Measurements from ENCODE around the gene ACAN. TPM values are rescaled to one million over a fixed set of nuclear protein-coding genes. Genes with fewer than 3 reads are reported as not detected.

The ACAN gene
- total RNA-seq, 2 donors from 2014 or later, result 1.6 TPM; not detected in 1

DNA sequence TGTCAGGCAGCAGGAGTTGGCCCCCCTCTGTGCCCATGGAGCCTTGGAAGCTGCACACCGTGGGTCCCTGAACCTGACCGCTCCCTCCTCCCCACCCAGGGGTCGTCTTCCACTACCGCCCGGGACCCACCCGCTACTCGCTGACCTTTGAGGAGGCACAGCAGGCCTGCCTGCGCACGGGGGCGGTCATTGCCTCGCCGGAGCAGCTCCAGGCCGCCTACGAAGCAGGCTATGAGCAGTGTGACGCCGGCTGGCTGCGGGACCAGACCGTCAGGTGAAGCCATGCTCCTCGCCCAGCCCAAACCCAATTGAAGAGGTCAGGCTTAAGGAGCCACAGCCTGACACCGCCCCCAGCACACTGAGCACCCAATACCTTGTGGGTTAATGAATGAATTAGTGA lies 43.9 kb downstream of the ACAN start:
- no peak for ATAC-seq

GRCh38 chr15:88848203-88848602 lies 45.0 kb downstream of the ACAN start:
- Histone ChIP-seq H3K4me1 (no peaks in the 10 kb centered on the region), H3K36me3 (replicated peaks in 1 of 2; ENCODE audit: insufficient read depth in 1 of 2, low read depth in 2 of 2) (no peaks in the 10 kb centered on the region), H3K4me3 (no peak overlapping the region), H3K27me3 (no peaks in the 10 kb centered on the region), H3K27ac (no peak overlapping the region), H3K9me3 (no peaks in the 10 kb centered on the region)
- no peak for TF ChIP-seq POLR2A (IDR thresholded peaks at IDR 0.05)
- TF ChIP-seq, protein P1, sequence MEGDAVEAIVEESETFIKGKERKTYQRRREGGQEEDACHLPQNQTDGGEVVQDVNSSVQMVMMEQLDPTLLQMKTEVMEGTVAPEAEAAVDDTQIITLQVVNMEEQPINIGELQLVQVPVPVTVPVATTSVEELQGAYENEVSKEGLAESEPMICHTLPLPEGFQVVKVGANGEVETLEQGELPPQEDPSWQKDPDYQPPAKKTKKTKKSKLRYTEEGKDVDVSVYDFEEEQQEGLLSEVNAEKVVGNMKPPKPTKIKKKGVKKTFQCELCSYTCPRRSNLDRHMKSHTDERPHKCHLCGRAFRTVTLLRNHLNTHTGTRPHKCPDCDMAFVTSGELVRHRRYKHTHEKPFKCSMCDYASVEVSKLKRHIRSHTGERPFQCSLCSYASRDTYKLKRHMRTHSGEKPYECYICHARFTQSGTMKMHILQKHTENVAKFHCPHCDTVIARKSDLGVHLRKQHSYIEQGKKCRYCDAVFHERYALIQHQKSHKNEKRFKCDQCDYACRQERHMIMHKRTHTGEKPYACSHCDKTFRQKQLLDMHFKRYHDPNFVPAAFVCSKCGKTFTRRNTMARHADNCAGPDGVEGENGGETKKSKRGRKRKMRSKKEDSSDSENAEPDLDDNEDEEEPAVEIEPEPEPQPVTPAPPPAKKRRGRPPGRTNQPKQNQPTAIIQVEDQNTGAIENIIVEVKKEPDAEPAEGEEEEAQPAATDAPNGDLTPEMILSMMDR (IDR thresholded peaks at IDR 0.05), result no peak
- no peak for ATAC-seq
- DNase-seq, result no peak
- intact Hi-C loops (cut with DNase I), result no loop called here
- 79 to 84% methylated on average over 3 of the region's 3 CpGs for WGBS, 2 donors

More for the DNA sequence above, 43.9 kb downstream of the ACAN start:
- no peak for DNase-seq
- H3K27ac ChIP-seq, result no peak overlapping the region
- intact Hi-C loops (cut with DNase I), result no loop called here
- 67% methylated on average over 2 to 20 of the region's 20 CpGs for WGBS, 2 donors
- H3K36me3 ChIP-seq (replicated peaks in 1 of 2; ENCODE audit: insufficient read depth in 1 of 2, low read depth in 2 of 2), result no peaks in the 10 kb centered on the region
- H3K27me3 ChIP-seq, result no peaks in the 10 kb centered on the region
- no peaks in the 10 kb centered on the region for H3K4me1 ChIP-seq
- no peak for TF ChIP-seq POLR2A (IDR thresholded peaks at IDR 0.05)
- TF ChIP-seq, protein P1 (IDR thresholded peaks at IDR 0.05), result no peak
- H3K9me3 ChIP-seq, result no peaks in the 10 kb centered on the region
- no peak overlapping the region for H3K4me3 ChIP-seq

DNA sequence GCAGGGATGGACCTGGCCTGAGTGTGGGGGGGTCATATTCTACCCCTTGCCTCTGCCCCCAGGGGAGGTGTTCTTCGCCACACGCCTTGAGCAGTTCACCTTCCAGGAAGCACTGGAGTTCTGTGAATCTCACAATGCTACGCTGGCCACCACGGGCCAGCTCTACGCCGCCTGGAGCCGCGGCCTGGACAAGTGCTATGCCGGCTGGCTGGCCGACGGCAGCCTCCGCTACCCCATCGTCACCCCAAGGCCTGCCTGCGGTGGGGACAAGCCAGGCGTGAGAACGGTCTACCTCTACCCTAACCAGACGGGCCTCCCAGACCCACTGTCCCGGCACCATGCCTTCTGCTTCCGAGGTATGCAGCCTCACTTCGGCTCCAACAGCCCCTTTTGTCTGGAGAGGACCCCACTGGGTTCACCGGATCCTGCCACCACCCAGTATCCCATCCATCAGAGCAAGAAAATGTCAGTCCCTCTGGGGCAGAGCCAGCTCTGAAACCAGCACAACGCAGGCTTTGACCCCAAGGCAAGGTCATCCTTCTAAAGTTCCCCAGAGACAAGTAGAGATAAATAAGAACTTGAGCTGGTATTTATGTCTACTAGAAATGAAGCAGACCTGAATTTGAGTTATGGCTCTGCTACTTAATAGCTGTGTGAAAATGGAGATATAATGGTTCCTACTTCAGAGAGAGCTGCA lies 46.3 kb downstream of the ACAN start:
- H3K27ac ChIP-seq, result no peak overlapping the region
- no peak for ATAC-seq
- 63 to 76% methylated on average over 12 to 22 of the region's 22 CpGs for WGBS, 2 donors
- no peaks in the 10 kb centered on the region for H3K9me3 ChIP-seq
- TF ChIP-seq, protein P1 (IDR thresholded peaks at IDR 0.05), result no peak
- TF ChIP-seq POLR2A (IDR thresholded peaks at IDR 0.05), result no peak
- no peaks in the 10 kb centered on the region for H3K36me3 ChIP-seq (replicated peaks in 1 of 2; ENCODE audit: insufficient read depth in 1 of 2, low read depth in 2 of 2)
- DNase-seq, result no peak
- H3K4me1 ChIP-seq, result no peaks in the 10 kb centered on the region
- no peak overlapping the region for H3K4me3 ChIP-seq
- H3K27me3 ChIP-seq, result no peaks in the 10 kb centered on the region
- intact Hi-C loops (cut with DNase I), result no loop called here

DNA sequence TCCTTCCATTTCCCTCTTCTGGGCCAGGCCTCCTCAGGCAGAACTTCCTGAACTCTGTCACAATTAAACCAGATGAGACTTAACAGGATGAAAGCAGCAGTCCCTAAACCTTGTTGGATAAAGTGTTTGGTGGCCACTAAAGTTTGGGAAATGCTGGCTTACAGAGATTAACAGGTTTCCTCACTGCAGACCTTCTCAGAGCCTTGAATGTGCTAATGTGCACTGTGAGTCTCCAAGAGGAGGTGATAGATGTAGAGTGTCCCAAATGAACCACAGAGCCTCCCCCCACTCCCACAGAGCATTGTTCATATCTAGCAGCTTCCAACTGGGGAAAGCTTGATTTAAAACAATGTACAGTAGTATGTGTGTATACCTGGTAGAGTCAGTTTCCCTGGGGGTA lies 49.2 kb downstream of the ACAN start:
- no peak for TF ChIP-seq POLR2A (IDR thresholded peaks at IDR 0.05)
- TF ChIP-seq, protein P1 (IDR thresholded peaks at IDR 0.05), result no peak
- Histone ChIP-seq H3K9me3 (no peaks in the 10 kb centered on the region), H3K36me3 (replicated peaks in 1 of 2; ENCODE audit: insufficient read depth in 1 of 2, low read depth in 2 of 2) (no peaks in the 10 kb centered on the region), H3K27me3 (no peaks in the 10 kb centered on the region), H3K4me3 (no peak overlapping the region), H3K4me1 (no peaks in the 10 kb centered on the region), H3K27ac (no peak overlapping the region)
- no peak for DNase-seq
- intact Hi-C loops (cut with DNase I), result no loop called here
- no peak for ATAC-seq

DNA sequence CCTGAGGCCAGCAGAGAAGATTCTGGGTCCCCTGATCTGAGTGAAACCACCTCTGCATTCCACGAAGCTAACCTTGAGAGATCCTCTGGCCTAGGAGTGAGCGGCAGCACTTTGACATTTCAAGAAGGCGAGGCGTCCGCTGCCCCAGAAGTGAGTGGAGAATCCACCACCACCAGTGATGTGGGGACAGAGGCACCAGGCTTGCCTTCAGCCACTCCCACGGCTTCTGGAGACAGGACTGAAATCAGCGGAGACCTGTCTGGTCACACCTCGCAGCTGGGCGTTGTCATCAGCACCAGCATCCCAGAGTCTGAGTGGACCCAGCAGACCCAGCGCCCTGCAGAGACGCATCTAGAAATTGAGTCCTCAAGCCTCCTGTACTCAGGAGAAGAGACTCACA lies 55.7 kb downstream of the ACAN start:
- no peak overlapping the region for H3K27ac ChIP-seq
- intact Hi-C loops (cut with DNase I), result no loop called here

More for the DNA sequence above, 55.7 kb downstream of the ACAN start:
- Histone ChIP-seq H3K36me3 (replicated peaks in 1 of 2; ENCODE audit: insufficient read depth in 1 of 2, low read depth in 2 of 2) (no peaks in the 10 kb centered on the region), H3K9me3 (no peaks in the 10 kb centered on the region), H3K4me1 (no peaks in the 10 kb centered on the region), H3K4me3 (no peak overlapping the region), H3K27me3 (no peaks in the 10 kb centered on the region)
- no peak for DNase-seq
- TF ChIP-seq, protein P1 (IDR thresholded peaks at IDR 0.05), result no peak
- no peak for TF ChIP-seq POLR2A (IDR thresholded peaks at IDR 0.05)
- ATAC-seq, result no peak
- 67 to 70% methylated on average over 2 to 11 of the region's 11 CpGs for WGBS, 2 donors
